IPS-15b (cell line): ENCODE data around the gene IHH.

Experiments used
- H3K27me3 ChIP-seq: one replicate; pipeline ENCODE4 v1.6.1; 2013; ENCODE audit warnings: low read length; ENCODE audit not compliant: control insufficient read depth, insufficient read depth
- H3K36me3 ChIP-seq: one replicate; pipeline ENCODE4 v1.6.1; 2013; ENCODE audit warnings: low read length; ENCODE audit not compliant: control insufficient read depth, insufficient read depth
- H3K4me1 ChIP-seq: one replicate; pipeline ENCODE4 v1.6.1; 2013; ENCODE audit warnings: mild to moderate bottlenecking, low read length; ENCODE audit not compliant: control insufficient read depth, insufficient read depth
- H3K4me3 ChIP-seq: one replicate; pipeline ENCODE4 v1.5.1; 2013; ENCODE audit warnings: low read depth, low read length
- H3K9ac ChIP-seq: one replicate; pipeline ENCODE4 v1.6.1; 2013; ENCODE audit warnings: low read depth, mild to moderate bottlenecking, low read length
- H3K9me3 ChIP-seq: one replicate; pipeline ENCODE4 v1.6.1; 2013; ENCODE audit warnings: mild to moderate bottlenecking, low read length; ENCODE audit not compliant: control insufficient read depth, insufficient read depth

Gene IHH

DNA sequence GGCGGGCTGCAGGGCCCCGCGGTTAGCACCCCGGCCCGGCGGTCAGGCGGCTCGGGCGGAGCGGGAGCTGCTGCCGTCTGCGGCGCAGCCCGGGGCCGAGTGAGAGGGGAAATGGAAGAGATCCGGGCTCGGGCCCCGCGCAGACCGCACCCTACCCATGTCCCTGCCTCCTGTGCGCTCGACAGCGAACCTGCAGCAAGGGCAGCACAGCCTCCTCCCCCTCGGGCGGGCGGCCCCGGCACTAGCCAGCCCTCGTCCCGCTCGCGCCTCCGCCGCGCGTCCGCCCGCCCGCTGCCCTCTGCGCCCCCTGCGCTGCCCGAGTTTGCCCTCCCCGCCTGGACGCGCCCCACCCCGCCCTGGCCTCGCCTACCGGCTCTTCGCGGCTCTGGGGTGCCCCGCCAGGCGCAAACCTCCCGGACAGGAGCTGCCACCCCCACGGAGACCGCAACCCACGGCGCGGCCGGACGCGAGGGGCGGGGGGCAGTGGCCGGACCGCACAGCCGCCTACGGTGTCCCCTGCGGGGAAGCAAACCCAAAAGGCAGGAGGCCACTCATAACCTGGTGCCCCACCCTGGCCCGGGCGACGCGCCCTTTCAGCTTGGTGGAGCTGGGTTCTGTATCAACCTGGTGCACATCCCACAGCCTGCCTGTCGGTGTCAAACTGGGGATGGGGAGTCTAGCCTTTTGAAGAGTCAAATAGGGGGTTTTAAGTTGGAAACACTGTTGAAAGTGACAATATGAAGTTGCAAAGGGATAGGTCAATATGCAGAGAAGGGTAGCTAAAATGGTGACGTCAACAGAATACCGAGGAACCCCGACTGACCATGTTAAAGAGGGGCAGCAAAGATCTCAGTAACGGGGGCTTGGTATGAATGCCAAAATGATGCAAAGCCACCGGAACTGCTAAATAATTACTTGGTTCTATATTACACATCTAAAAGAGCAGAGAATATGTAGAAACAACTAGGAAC, at the start of gene IHH:
Gene IHH, minus strand, starts transcription at position 101 of the 971 bp plus-strand sequence. CDS start 454 bp downstream, outside the sequence.
- H3K36me3 ChIP-seq, result no peaks in the 10 kb centered on the region
- H3K9ac ChIP-seq, result no peak within 1 kb of the TSS
- H3K4me3 ChIP-seq, result peak within 1 kb of the TSS; percentile 41
- H3K4me1 ChIP-seq, result peaks cover 5% of the 10 kb centered on the region
- H3K9me3 ChIP-seq, result no peaks in the 10 kb centered on the region
- H3K27me3 ChIP-seq, result peaks cover 87% of the 10 kb centered on the region

DNA sequence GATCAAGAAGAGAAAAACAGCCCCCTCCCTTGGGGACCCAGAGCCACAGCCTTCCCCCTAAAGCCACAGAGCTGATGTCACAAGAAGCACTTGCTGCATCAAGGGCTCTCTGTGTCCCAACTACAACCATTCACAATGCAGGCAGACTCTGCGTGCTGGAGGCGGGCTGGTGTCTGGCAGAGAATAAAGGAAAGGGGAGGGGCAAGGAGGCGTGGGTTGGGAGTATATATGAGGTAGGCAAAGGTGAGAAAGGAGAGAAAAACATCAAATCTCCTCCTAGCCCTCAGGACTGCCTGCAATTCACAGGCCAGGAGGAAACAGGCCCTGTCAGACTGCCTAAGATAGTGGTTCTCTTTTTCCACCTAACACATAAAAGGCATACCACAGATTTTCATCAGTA, 48.8 kb upstream of the IHH start:
- Histone ChIP-seq H3K4me3 (no peak overlapping the region), H3K4me1 (no peaks in the 10 kb centered on the region), H3K9me3 (no peaks in the 10 kb centered on the region), H3K36me3 (no peaks in the 10 kb centered on the region), H3K9ac (peak overlapping the region; percentile 19), H3K27me3 (no peaks in the 10 kb centered on the region)

DNA sequence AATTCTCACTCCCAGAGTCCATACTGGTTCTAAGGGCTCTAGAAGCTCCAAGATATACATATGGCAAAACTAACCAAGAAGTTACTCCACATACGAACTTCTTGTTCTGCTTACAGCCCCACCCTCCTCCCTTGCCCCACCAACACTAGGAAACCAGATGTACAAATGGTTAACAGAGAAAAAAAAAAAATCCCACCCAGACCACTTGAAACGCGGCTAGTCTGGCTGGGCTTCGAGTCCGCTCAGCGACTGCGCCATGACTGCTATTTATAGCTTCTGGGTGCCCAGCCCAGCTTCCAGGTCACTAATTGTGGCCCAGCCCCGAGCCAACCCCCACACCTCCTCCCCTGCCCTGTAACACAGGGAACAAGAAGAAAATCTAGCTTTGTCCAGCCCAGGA, 47.0 kb upstream of the IHH start:
- Histone ChIP-seq H3K9ac (no peak overlapping the region), H3K4me1 (no peaks in the 10 kb centered on the region), H3K27me3 (no peaks in the 10 kb centered on the region)

DNA sequence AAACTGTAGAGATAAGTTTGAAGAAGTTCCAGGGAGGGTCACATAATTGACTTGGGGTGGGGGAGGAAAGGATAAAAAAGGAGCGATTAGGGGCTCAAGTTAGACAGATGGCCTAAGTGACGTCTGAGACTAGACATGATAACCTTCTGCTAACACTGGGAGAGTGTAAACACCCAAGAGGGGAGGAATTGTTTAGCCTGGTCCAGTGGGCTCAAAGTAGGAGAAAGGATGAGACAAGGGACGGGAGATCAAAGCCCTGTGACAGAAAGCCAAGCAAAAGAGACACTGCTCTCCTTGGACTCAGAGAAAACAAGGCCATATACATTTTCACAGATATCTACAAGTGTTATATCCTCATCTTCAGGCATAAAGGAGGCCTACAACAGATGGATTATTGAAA, 45.5 kb upstream of the IHH start:
- Histone ChIP-seq H3K4me1 (no peaks in the 10 kb centered on the region), H3K9ac (no peak overlapping the region), H3K36me3 (no peaks in the 10 kb centered on the region), H3K4me3 (no peak overlapping the region), H3K9me3 (no peaks in the 10 kb centered on the region), H3K27me3 (no peaks in the 10 kb centered on the region)

More for the DNA sequence above, 47.0 kb upstream of the IHH start:
- no peaks in the 10 kb centered on the region for H3K9me3 ChIP-seq
- H3K4me3 ChIP-seq, result no peak overlapping the region
- no peaks in the 10 kb centered on the region for H3K36me3 ChIP-seq

DNA sequence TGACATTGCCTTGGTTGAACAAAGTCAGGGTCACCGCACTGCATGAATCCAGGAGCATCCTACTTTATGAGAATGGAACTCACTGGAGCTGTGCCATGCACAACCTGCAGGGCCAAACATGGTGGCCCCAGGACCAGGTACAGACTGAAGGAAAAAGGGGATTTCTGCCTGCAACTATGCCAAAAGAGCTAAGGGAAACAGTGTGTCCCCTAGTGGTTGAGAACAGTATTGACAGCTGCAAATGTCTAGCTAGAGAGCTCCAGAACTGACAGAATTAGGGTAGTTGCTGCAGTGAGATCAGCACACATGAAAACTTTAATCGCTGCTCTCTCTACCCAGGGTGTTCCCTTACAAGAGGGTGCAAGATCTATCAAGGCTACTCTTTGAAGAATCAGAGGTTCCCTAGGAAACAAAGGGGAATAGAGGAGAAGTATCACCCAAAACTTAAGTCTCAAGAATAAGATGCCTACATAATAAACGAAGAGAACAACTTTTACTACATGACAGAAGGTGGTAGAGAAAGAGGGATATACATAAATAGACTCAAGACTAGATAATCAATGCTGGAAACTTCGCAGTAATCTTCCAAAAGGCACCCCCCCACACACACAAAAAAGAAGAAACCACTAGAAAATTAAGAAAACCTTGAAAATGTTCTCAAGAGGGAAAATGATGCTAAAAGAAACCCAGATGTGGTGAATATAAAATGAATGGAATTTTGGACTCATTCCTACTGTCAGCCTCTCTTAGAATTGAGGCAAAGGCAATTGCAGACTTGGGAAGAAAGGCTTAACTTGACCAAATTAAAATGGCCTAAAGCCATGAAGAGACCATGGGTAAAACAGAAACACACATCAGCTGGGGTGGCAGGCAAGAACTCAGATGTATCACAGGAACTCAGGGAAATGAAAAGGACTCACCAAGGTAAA, 43.6 kb upstream of the IHH start:
- Histone ChIP-seq H3K9me3 (no peaks in the 10 kb centered on the region), H3K9ac (no peak overlapping the region), H3K36me3 (no peaks in the 10 kb centered on the region)

DNA sequence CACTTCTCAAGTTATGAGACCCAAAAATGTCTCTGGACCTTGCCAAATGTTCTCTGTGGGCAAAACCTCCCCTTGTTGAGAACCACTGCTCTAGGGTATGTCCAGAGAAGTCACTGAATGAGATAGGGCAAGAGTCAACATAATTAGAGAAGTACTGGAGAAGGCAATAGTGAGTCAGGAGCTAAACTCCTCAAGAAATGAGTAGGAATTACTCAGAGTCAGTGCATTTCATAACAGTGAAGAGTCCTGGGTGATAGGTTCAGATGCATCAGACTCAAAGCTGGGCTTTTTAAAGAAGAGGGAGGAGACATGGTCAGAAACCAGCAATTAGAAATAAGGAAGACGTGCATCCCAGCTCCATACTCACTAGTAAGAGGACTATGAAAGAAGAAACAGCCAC, 38.6 kb upstream of the IHH start:
- Histone ChIP-seq H3K9me3 (no peaks in the 10 kb centered on the region), H3K36me3 (no peaks in the 10 kb centered on the region), H3K27me3 (no peaks in the 10 kb centered on the region), H3K4me3 (no peak overlapping the region), H3K4me1 (no peaks in the 10 kb centered on the region), H3K9ac (no peak overlapping the region)

More for the DNA sequence above, 43.6 kb upstream of the IHH start:
- no peak overlapping the region for H3K4me3 ChIP-seq
- H3K4me1 ChIP-seq, result no peaks in the 10 kb centered on the region
- H3K27me3 ChIP-seq, result no peaks in the 10 kb centered on the region

DNA sequence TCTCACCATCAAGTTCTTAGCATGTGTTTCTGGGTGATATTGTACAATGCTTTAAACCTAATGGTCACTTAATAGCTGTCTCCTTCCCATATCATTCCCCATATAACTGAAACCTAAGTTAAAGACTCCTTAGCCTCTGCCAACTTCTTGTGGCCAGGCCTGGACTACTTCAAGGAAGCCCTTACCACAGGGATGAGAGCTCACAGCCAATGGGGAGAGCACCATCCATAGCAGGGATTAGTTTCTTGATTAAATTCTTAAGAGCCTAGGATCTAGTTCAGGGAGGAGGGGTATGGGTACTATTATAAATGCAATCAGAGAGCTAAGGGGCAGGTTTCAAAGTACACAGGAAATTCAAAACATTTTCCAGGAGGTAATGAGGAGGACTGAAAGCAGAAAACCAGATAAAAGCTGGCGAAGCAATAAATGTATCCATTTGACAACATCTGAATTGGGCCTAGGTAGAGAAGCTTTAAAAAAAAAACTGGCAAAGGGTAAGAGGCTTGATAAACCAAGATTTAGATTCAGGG, 34.8 kb upstream of the IHH start:
- Histone ChIP-seq H3K4me1 (no peaks in the 10 kb centered on the region), H3K9me3 (no peaks in the 10 kb centered on the region), H3K36me3 (no peaks in the 10 kb centered on the region), H3K4me3 (no peak overlapping the region), H3K27me3 (no peaks in the 10 kb centered on the region), H3K9ac (no peak overlapping the region)

DNA sequence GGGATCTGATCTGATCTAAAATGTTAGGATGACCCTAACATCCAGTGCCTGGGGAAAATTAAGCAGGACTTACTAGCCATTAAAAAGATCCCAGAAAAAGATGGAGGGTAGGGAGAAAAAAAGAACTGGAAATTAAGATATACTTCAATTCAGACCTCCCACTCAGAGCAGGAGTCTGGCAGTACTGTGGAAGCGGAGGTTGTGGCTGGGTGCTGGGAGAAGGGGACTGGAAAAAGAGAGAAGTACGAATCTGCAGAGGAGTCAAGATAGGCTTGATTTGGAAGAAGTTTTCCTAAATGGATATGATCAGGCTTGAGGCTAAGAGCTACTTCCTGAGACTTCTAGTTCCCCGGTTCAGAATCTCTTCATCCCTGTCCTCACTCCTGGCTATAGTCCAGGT, 33.5 kb upstream of the IHH start:
- H3K9me3 ChIP-seq, result no peaks in the 10 kb centered on the region
- no peak overlapping the region for H3K9ac ChIP-seq
- H3K4me1 ChIP-seq, result no peaks in the 10 kb centered on the region
- H3K36me3 ChIP-seq, result no peaks in the 10 kb centered on the region
- no peaks in the 10 kb centered on the region for H3K27me3 ChIP-seq
- H3K4me3 ChIP-seq, result no peak overlapping the region

DNA sequence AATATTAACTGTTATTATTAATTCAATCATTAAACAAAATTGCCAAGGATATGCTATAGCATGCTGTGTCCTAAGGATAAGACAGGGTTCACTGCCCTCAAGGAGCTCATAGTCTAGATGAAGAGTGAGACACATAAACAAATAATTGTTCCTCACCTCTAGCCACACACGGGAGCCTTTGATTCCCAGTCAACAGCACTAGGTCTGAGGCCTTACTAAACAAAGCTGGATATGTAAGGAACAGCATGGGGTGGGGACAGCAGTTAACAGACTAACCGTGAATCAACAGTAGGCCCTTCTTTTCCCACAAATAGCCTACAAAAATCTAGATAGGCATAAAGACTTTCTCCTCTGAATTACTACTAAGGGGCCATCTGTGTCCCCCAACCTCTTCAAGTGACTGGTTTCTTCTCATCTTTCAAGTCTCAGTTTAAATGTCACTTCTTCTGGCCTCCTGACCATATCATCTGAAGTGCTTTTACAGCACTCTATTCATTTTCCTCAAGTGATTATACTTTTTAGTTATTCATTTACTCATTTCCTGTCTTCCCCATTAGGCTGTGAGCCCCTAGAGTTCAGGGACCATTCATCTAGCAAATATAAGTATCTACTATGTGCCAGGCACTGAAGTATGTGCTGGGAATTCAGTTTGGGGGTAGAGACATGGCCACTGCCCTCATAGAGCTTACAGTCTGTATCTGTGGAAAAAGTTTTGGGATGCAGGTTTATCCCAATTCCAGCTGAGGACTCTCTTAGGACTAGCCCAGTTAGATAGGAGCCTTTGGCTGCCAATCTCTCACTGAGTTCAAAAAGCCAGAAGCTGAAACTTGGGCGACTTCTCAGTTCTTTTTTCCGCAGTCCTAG, 29.9 kb upstream of the IHH start:
- H3K9ac ChIP-seq, result no peak overlapping the region
- H3K27me3 ChIP-seq, result no peaks in the 10 kb centered on the region
- no peaks in the 10 kb centered on the region for H3K36me3 ChIP-seq
- H3K4me3 ChIP-seq, result no peak overlapping the region
- no peaks in the 10 kb centered on the region for H3K9me3 ChIP-seq
- H3K4me1 ChIP-seq, result no peaks in the 10 kb centered on the region

DNA sequence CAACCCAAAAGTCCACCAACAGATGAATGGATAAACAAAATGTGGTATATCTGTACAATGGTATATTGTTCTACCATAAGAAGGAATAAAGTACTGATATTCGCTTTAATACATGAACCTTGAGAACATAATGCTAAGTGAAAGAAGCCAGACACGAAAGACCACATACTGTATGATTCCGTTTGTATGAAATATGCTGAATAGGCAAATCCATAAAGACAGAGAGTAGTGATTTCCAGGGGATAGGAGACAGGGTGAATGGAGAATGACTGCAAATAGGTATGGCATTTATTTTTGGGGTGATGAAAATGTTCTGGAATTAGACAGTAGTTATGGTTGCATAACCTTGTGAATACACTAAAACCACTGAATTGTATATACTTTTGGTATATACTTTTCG, 28.6 kb upstream of the IHH start:
- no peaks in the 10 kb centered on the region for H3K9me3 ChIP-seq
- H3K36me3 ChIP-seq, result no peaks in the 10 kb centered on the region
- no peaks in the 10 kb centered on the region for H3K27me3 ChIP-seq
- no peak overlapping the region for H3K9ac ChIP-seq
- H3K4me3 ChIP-seq, result no peak overlapping the region
- H3K4me1 ChIP-seq, result no peaks in the 10 kb centered on the region

DNA sequence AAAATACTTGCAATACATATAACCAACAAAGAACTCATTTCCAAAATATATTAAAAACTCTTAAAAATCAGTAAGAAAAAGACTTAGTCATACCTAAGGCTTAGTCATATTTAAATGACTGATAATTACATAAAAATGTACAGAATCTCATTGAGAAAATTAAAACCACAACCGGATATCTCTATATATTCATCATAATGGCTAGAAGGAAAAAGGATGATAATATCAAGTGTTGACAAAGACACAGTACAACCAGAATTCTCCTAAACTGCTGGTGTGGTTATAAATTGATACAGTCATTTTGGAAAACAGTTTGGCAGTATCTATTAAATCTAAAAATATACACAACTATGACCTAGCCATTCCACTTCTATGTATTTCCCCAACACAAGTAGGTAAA, 27.1 kb upstream of the IHH start:
- Histone ChIP-seq H3K9me3 (no peaks in the 10 kb centered on the region), H3K36me3 (no peaks in the 10 kb centered on the region), H3K27me3 (no peaks in the 10 kb centered on the region), H3K4me1 (no peaks in the 10 kb centered on the region), H3K4me3 (no peak overlapping the region), H3K9ac (no peak overlapping the region)
